ENCODE measurements around the gene CATSPERZ. TPM values are rescaled to one million over a fixed set of nuclear protein-coding genes. Genes with fewer than 3 reads are reported as not detected.

CATSPERZ gene
- total and polyA plus RNA-seq, 2 of the 13 experiments (the other 11 are each of a cell fraction or from before 2014, with no cell fraction given) = 0.22 to 0.48 TPM

- peak; percentile 83 for TF ChIP-seq SP2 (CRISPR knock-in tag; IDR thresholded peaks at IDR 0.05)
- peak; percentile 72; the same call in 1 of the 2 replicates for TF ChIP-seq ZNF776 (CRISPR knock-in tag; IDR thresholded peaks at IDR 0.05)
- TF ChIP-seq PLRG1 (conservative IDR thresholded peaks at IDR 0.05) = no peak
- TF ChIP-seq, protein P1, sequence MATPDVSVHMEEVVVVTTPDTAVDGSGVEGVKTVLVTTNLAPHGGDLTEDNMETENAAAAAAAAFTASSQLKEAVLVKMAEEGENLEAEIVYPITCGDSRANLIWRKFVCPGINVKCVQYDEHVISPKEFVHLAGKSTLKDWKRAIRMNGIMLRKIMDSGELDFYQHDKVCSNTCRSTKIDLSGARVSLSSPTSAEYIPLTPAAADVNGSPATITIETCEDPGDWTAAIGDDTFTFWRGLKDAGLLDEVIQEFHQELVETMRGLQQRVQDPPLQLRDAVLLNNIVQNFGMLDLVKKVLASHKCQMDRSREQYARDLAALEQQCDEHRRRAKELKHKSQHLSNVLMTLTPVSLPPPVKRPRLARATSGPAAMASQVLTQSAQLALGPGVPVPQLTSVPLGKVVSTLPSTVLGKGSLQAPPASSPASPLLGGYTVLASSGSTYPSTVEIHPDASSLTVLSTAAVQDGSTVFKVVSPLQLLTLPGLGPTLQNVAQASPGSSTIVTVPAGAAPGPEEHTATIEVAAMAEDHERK (CRISPR knock-in tag; IDR thresholded peaks at IDR 0.05; ENCODE audit: low read depth) = no peak
- peak; percentile 45 for TF ChIP-seq ZNF264 (CRISPR knock-in tag; IDR thresholded peaks at IDR 0.05)
- peak; percentile 81; the same call in 1 of the 2 replicates for TF ChIP-seq MED13 (CRISPR knock-in tag; IDR thresholded peaks at IDR 0.05)
- TF ChIP-seq KLF12 (CRISPR knock-in tag; IDR thresholded peaks at IDR 0.05; ENCODE audit: borderline replicate concordance) = no peak
- TF ChIP-seq ZNF740 (CRISPR knock-in tag; IDR thresholded peaks at IDR 0.05) = peak; percentile 57; the same call in 1 of the 2 replicates
- TF ChIP-seq ZMYM2 (CRISPR knock-in tag; IDR thresholded peaks at IDR 0.05) = no peak
- TF ChIP-seq ZNF207 (IDR thresholded peaks at IDR 0.05; ENCODE audit: borderline replicate concordance) = no peak
- no peak for TF ChIP-seq NR1H2 (CRISPR knock-in tag; IDR thresholded peaks at IDR 0.05; ENCODE audit: borderline replicate concordance, low read depth)
- no peak for TF ChIP-seq CBX5 (CRISPR knock-in tag; IDR thresholded peaks at IDR 0.05; ENCODE audit: borderline replicate concordance)
- peak; percentile 55 for TF ChIP-seq MED1 (CRISPR knock-in tag; IDR thresholded peaks at IDR 0.05)
- TF ChIP-seq KLF9 (CRISPR knock-in tag; IDR thresholded peaks at IDR 0.05; ENCODE audit: low read depth) = no peak; the same call in 1 of the 2 replicates
- TF ChIP-seq TBL1XR1 (IDR thresholded peaks at IDR 0.05; ENCODE audit: borderline replicate concordance, low read length, partially characterized antibody) = no peak
- peak; percentile 100 for TF ChIP-seq ZNF784 (CRISPR knock-in tag; IDR thresholded peaks at IDR 0.05; ENCODE audit: borderline replicate concordance)
- no peak for TF ChIP-seq ZNF431 (CRISPR knock-in tag; IDR thresholded peaks at IDR 0.05; ENCODE audit: borderline replicate concordance, low read depth)
- TF ChIP-seq SMARCC2 (IDR thresholded peaks at IDR 0.05) = no peak
- TF ChIP-seq KAT8 (CRISPR knock-in tag; IDR thresholded peaks at IDR 0.05) = peak; percentile 94
- TF ChIP-seq HOXA3 (CRISPR knock-in tag; IDR thresholded peaks at IDR 0.05) = peak; percentile 84
- no peak for TF ChIP-seq JUN (CRISPR knock-in tag; IDR thresholded peaks at IDR 0.05)
- peak in 1 of 2 experiments; percentile 45; a peak in 1 of 4 replicates for TF ChIP-seq KLF16 (CRISPR knock-in tag; IDR thresholded peaks at IDR 0.05)
- TF ChIP-seq ZMAT3 (CRISPR knock-in tag; conservative IDR thresholded peaks at IDR 0.05) = 0 out of 2 replicates have a peak, but pooled peaks have one; percentile 30
- no peak for TF ChIP-seq RXRA (CRISPR knock-in tag; IDR thresholded peaks at IDR 0.05)
- no peak for TF ChIP-seq ZNF644 (CRISPR knock-in tag; IDR thresholded peaks at IDR 0.05; ENCODE audit: low read depth)
- peak; percentile 43; the same call in 1 of the 2 replicates for TF ChIP-seq ZNF792 (CRISPR knock-in tag; IDR thresholded peaks at IDR 0.05)
Observed at GRCh38 chr11:64317325-64317960, 17.3 kb downstream of the CATSPERZ start, which contains the start of gene TRMT112 (continued).

Data from HepG2 (cell line).